ENCODE data around the gene SSC5D.

GRCh38 chr19:55544014-55544413 is 55.8 kb downstream of the SSC5D start:
- TF ChIP-seq REST (IDR thresholded peaks at IDR 0.05; ENCODE audit: insufficient read depth in 1 of 2, low read depth in 2 of 2, low read length in 2 of 2) (no peak), POLR2AphosphoS5 (IDR thresholded peaks at IDR 0.05; ENCODE audit: low read depth, low read length) (no peak), SIN3A (IDR thresholded peaks at IDR 0.05; ENCODE audit: borderline replicate concordance, insufficient read depth, low read length) (no peak), TAF1 (IDR thresholded peaks at IDR 0.05; ENCODE audit: borderline replicate concordance, insufficient read depth, low read length) (no peak), FOXP2 (optimal IDR thresholded peaks at IDR 0.05; ENCODE audit: borderline replicate concordance, extremely low read depth, extremely low read length, insufficient read depth) (no peak)

Data from PFSK-1 (cell line).